ENCODE results near the gene RAP1GAP2.
"Not testable (repeated sequence)": the region's sequence is repeated elsewhere in the genome, so short reads cannot be mapped to it uniquely, and the experiment has no call there.

The RAP1GAP2 gene

DNA sequence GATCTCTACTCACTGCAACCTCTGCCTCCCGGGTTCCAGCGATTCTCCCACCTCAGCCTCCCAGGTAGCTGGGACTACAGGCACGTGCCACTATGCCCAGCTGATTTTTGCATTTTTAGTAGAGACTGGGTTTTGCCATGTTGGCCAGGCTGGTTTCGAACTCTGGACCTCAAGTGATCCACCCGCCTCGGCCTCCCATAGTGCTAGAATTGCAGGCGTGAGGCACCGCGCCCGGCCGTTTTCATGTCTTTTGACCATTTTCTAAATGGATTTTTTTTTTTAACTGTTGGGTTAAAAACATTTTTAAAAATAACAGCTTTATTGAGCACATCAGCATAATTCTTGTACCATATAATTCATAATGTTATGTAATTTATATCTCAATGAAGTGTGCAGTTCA lies 193.2 kb downstream of the RAP1GAP2 start:
- in situ Hi-C loops (cut with HindIII; ENCODE audit: low sequenced_read_pairs): not testable (repeated sequence)

DNA sequence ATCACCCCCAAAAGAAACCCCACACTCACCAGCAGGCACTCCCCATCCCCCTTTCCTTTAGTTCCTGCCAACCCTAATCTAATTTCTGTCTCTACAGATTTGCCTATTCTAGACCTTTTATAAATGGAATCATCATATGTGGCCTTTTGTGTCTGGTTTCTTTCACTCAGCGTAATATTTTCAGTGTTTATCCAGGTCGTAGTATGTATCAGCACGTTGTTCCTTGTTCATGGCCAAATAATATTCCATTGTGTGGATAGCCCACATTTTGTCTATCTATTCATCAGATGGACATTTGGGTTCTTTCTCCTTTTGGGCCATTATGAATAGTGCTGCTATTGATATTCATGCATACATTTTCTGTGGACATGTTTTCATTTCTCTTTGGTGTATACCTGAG lies 193.6 kb downstream of the RAP1GAP2 start:
- in situ Hi-C loops (cut with HindIII; ENCODE audit: low sequenced_read_pairs): no loop called here

DNA sequence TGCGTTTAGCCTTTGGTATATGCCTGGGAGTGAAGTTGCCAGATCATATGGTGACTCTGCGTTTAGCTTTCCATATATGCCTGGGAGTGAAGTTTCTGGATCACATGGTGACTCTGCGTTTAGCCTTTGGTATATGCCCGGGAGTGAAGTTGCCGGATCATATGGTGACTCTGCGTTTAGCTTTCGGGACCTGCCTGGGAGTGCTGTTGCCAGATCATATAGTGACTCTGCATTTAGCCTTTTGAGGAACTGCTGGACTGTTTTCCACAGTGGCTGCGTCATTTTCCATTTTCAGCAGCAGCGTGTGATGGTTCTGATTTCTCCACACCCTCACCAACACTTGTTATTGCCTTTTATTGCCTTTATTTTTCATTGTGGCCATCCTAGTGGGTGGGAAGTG lies 194.2 kb downstream of the RAP1GAP2 start:
- in situ Hi-C loops (cut with HindIII; ENCODE audit: low sequenced_read_pairs): no loop called here

DNA sequence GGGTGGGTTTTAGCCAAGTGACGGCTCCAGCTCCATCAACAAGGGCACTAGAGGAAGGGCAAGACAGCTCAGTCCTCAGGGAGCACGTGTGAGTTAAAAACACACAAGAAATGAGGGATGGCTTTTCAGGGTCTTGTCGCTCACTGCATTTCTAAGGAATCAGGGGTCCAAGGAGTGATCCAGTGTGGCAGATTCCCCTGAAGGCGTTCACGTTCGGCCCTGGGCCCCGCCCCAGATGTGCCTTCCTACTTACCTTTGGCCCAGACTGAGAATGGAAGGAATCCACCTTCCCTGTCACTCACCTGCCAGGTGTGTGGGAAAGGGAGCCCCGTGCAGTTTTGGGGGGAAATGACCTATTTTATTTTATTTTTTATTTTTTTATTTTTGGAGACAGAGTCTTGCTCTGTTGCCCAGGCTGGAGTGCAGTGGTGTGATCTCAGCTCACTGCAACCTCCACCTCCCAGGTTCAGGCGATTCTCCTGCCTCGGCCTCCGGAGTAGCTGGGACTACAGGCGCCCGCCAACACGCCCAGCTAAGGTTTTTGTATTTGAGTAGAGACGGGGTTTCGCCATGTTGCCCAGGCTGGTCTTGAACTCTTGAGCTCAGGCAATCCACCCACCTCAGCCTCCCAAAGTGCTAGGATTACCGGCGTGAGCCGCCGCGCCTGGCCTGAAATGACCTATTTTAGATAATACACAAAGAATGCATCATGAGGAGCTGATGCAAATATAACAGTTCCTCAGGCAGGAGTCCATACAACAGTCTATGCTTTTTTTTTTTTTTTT lies 195.3 kb downstream of the RAP1GAP2 start:
- in situ Hi-C loops (cut with HindIII; ENCODE audit: low sequenced_read_pairs): not testable (repeated sequence)

DNA sequence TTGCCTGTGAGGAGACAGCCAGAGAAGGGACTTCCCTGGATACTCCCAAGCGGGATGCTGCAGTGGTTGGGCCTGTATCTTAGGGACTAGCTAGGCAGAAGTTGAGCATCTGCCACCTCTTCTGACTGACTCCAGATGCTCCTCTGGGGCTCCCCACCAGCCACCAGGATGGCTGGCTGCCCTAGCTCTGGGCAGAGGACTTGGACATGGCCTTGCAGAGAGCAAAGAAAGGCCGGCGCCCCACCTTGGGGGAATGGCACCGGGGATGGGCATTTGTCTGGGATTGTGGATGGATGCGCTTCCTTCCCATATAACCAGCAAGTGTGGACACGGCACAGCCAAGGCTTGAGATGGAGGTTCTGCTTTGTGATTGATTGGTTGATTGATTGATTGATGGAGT lies 198.2 kb downstream of the RAP1GAP2 start:
- in situ Hi-C loops (cut with HindIII; ENCODE audit: low sequenced_read_pairs): no loop called here

- in situ Hi-C loops (cut with HindIII; ENCODE audit: low sequenced_read_pairs): no loop called here
Measured at GRCh38 chr17:2995377-2995776, 199.1 kb downstream of the RAP1GAP2 start.

DNA sequence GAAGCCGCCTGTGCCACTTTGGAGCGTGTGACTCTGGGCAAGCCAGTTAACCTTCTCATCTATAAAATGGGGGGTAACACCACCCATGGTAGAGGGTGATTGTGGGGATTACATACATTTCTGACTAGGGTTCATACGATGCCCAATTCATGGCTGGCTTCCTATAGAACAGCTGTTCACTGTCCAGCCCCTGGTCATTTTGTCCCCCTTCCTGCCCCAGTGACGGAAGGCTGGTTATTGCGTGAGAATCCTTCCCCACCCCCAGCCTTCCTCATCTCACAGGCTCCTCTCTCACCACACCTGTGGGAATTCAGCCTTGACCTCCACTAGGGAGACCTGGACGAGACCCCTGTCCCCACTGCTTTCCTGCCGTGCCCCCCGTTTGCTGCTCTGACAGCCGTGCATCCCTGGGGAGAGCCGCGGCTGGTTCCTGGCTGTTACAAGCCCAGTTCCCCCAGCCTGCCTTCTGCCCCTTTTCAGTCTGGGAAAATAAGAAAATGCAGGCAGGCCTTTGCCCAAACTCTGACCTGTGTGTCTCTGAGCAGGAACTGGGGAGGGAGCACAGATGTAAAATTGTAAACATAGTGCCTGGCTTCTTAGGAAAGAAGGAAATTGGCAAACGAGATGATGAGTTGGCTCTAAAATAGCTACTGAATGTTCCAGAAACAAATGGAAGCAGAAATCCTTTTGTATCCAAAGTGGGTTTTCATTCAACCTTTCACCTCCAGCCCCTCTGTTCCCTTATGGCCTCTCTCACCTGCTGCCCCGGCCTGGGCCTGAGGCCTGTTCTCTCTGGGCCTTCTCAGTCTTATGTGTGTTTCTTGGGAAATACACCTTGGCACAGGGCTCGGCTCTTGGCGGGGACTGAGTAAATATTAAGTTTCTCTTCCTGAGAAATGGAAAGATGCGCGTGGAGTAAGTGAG lies 199.9 kb downstream of the RAP1GAP2 start:
- in situ Hi-C loops (cut with HindIII; ENCODE audit: low sequenced_read_pairs): no loop called here

GRCh38 chr17:2996810-2997670 lies 200.8 kb downstream of the RAP1GAP2 start:
- in situ Hi-C loops (cut with HindIII; ENCODE audit: low sequenced_read_pairs): no loop called here

- in situ Hi-C loops (cut with HindIII; ENCODE audit: low sequenced_read_pairs): not testable (repeated sequence)
Measured at GRCh38 chr17:2998469-2998901, 202.2 kb downstream of the RAP1GAP2 start.

DNA sequence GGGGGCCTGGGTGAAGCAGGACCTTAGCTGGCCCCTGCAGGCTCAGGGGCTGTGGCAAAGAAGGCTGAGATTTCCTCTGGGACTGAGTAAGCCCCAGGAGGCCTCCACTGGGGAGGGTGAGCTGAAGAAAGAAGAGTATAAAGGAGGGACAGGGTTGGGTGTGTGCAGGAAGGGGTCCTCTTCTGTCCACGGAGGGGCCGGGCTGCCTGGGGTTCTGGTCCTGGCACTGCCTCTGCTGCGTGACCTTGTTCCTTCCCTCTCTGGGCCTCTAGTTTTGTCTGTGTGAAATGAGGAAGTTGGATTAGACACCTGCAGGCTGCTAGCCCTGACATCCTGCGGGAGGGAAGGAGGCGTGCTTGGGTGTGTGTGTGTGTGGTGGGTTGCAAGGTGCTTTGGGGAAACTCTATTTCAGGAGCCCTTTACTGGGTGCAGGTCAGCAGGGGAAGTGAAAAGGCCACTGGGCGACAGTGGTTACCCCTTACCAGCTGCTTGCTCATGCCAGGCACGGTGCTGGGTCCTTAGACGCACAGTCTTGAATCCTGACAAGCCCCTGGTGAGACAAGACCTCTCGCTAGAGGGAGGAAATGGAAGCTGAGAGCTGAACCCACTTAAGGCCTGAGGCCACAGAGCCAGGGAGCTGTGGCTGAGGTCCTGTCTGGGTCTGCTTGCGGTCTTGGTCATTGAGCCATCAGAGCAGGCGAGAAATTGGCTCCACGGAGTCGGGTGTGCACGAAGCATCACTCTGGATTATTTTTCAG lies 206.5 kb downstream of the RAP1GAP2 start:
- in situ Hi-C loops (cut with HindIII; ENCODE audit: low sequenced_read_pairs): no loop called here

GRCh38 chr17:3003296-3004149 lies 207.3 kb downstream of the RAP1GAP2 start:
- in situ Hi-C loops (cut with HindIII; ENCODE audit: low sequenced_read_pairs): no loop called here

DNA sequence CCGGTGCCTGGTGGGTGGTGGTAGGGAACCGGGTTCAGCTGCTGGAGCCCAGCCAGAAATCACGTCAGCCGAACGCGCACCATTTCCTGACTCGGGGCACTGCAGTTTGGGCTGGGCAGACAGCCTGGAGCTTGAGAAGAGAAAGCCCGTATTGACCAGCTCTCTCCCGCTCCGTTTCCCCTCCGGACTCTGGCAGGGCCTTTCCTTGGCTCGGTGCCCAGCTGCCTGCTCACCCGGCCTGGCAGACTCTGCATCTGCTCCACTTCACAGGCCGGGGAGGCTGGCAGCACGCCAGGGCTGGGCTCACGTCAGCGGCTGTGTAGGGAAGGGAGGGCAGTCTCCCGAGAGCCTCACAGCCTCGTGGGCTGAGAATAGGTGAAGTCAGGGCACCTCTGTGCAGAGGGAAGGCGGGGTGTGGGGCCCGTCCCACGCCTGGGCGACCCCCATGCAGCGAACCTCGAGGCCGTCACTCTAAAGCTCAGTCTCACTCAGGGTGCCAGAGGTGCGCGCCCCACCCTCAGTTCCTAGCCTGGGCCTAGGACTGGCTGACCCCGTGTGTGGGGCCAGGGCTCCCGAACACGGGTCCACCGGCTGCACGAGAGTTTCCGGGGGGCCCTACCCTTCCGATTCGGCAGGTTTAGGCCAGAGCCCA lies 208.0 kb downstream of the RAP1GAP2 start:
- in situ Hi-C loops (cut with HindIII; ENCODE audit: low sequenced_read_pairs): no loop called here

- in situ Hi-C loops (cut with HindIII; ENCODE audit: low sequenced_read_pairs): no loop called here
Measured at GRCh38 chr17:3004925-3005324, 208.7 kb downstream of the RAP1GAP2 start.

DNA sequence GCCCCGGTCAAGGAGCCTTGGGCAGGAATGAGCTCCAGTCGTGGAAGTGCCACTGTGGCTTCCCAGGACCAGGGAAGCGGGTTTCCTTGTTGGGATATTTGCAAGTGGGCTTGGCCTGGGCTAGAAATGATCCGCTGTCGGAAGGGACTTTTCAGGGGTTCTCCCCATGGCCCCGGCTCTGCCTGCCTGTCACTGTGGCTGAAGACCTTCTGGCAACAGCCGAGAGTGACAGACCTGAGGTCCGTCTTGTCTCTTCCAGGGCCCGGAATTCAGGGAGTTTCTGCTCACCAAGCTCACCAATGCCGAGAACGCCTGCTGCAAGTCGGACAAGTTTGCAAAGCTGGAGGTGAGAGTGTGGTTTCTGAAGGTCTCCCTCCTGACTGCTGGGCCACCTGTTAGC lies 209.5 kb downstream of the RAP1GAP2 start:
- in situ Hi-C loops (cut with HindIII; ENCODE audit: low sequenced_read_pairs): no loop called here

DNA sequence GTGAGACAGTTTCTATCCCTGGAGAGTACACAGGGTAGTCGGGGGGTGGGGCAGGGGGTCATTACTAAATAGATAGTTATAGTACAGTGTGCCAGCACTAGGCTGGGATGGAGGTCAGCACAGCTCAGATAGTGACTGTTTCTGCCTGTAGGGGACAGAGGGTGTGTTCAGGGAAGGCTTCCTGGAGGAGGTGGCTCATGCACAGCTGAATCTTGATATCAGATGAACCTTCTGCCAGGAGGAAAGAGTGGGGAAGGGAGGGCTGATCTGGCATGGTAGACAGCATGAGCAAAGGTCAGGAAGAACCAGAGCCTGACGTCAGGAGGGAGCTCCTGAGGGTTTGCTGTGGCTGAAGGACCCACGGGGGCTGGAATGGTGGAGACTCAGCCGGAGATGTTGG lies 210.6 kb downstream of the RAP1GAP2 start:
- in situ Hi-C loops (cut with HindIII; ENCODE audit: low sequenced_read_pairs): no loop called here

DNA sequence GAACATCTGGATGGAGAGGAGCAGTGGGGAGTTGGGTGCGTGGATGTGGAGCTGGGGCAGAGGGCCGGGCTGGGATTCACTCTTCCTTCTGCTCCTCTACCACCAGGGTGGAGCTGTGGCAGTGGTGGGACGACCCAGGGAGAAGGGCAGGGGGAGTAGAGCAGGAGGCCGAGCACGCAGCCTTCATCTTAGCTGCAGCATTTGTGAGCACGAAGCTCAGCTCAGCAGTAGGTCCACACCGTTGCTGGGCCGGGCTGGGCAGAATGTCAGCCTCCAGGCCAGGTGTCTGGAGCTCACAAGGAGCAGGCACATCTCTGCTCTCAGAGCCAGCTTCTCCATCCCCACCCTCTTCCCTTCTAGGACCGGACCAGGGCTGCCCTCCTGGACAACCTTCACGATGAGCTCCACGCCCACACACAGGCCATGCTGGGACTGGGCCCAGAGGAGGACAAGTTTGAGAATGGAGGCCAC lies 211.4 kb downstream of the RAP1GAP2 start:
- in situ Hi-C loops (cut with HindIII; ENCODE audit: low sequenced_read_pairs): no loop called here

- in situ Hi-C loops (cut with HindIII; ENCODE audit: low sequenced_read_pairs): no loop called here
Measured at GRCh38 chr17:3008336-3009288, 212.4 kb downstream of the RAP1GAP2 start.
